Embryonic facial prominence (tissue), 1 donor: ENCODE measurements around the gene OPRL1.

Source experiments
- DNase-seq: peaks from one replicate; pipeline ENCODE4 v3.0.0-alpha.2; 2016; ENCODE audit errors: extremely low spot score

The OPRL1 gene

DNA sequence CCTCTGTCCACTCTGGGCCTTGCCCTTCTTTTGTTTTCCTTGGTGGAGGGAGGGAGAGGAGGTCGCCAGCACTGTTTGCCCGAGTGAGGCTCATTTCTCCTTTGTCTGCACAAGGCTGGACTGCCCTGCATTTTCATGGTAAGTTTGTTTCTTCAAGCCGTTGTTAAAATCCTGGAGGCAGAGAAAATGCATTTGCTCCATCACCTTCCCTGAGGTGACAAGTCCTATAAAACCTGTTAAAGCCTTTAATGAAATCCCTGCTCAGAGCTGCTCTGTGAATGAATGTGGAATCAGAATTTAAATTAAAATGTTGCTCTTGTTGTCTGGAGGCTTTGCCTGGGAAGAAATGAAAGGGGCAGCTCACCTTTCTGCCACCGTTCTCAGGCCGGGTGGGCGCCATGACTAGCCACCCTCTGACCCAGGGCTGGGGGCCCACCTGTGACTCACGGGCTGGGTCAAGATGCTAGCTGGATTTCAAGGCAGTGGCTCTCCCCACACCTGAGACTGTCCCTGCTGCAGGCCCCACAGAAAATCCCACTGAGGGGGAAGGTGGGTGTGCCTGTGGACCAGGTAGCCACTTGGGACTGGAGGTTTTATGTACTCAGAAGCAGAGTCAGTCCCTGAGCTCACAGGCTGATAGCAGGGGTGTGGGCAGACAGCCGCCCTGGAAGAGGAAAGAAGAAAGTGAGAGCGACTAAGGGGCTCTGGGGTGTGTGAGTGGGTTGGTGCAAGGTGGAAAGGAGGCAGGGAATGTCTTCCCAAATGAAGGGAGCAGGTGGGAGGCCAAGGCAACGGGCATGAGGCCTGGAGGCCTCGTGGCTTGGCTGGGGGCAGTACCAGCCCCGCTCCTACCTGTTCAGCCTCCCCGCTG, 60.4 kb downstream of the OPRL1 start:
- DNase-seq: no peak

DNA sequence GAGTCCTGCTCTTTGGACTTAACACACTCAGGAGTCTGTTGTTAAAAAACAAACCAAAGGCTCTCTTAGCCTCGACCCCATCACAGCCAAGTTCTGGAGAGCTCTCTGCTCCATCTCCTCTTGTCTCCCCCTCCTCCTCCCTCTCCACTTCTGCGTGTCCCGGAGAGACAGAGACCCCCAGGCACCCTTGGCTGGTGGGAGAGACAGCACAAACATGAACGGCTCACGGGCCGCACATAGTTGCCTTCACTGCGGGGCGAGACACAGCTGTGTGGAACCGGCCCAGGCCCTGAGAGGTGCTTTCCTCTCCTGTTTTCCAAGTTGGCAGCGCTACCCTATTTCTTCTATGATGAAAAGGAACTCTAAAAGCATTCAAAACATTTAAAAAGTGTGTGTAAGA, 61.1 kb downstream of the OPRL1 start:
- no peak for DNase-seq

DNA sequence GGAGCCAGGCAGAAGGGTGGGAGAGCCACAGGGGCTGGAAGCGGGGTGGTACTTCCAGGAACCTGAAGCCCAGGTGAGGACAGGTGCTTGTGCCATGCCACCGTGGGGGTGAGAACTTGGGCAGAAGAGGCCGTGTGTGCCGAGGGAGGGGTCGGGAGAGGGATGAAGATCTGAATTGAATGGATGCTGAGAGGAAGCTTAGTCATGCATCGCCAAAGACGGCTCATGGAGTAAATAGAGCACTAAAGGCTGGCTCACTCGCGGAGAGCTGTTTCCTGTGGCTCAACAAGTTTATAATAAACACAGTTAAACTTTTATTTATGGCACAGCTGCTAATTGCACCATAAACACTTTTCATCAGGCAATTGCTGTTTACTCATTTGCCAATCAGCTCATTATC, 62.7 kb downstream of the OPRL1 start:
- no peak for DNase-seq

DNA sequence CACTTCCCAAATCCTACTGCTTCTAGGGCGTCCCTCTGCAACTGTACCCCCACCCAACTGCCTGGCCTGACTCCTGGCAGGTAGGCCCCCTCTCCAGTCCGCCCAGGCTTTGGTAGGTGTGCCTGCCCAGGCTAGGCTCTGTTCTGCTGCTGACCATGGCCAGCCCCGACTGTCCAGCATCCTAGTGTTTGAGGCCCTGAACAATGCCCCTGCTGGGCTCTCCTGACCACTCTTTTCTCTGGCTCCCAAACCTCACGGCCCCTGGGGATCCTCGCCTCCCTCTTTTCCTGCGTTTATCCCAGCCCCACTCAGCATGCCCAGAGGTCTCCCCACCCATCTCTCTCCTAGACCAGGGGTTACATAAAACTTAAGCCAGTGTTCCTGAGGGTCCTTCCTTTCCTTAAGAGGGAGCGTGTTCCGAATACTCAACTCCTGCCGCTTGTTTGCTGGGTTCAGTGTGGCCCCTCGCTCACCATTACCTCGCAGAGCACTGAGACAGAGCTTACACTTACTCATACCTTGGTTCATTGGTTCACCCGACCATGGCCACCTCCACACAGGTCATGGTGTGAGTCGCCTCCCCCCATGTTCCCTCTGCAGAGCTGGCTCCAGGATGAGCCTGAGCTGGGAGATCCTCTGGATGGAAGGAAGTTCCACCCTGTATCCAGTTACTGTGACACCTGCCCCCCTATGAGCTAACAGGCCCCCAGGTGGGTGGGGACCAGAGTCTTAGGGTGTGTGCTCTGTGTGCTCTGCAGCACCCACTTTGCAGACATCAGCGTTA, 63.3 kb downstream of the OPRL1 start:
- DNase-seq: no peak

DNA sequence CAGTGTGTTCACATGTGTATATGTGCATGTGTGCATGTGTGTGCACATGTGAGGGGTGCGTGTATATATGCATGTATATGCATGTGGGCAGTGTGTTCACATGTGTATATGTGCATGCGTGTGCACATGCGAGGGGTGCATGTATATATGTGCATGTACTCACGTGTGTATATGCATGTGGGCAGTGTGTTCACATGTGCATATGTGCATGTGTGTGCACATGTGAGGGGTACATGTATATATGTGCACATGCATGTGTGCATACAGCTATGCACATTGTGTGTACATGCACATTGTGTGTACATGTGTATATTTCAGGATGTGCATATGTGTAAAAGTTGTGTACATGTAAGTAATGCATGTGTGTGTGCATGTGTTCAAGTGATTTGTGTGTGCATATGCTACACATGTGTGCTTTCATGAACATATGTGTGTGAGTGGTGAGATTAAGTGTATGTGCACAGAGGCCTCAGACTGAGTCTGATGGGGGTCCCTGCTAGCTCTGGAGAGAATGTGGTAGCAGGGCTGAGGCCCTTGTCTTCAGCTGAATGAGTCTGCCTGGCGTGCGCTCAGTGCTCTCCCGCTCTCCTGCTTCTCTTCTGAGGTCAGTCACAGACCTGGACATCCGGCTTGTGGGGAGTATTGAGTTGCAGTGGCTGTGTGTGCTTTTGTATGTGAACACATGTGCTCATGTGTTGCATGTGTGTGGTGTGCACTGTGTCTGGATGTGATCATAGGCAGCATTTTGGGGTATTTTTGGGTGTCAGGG, 64.4 kb downstream of the OPRL1 start:
- no peak for DNase-seq

DNA sequence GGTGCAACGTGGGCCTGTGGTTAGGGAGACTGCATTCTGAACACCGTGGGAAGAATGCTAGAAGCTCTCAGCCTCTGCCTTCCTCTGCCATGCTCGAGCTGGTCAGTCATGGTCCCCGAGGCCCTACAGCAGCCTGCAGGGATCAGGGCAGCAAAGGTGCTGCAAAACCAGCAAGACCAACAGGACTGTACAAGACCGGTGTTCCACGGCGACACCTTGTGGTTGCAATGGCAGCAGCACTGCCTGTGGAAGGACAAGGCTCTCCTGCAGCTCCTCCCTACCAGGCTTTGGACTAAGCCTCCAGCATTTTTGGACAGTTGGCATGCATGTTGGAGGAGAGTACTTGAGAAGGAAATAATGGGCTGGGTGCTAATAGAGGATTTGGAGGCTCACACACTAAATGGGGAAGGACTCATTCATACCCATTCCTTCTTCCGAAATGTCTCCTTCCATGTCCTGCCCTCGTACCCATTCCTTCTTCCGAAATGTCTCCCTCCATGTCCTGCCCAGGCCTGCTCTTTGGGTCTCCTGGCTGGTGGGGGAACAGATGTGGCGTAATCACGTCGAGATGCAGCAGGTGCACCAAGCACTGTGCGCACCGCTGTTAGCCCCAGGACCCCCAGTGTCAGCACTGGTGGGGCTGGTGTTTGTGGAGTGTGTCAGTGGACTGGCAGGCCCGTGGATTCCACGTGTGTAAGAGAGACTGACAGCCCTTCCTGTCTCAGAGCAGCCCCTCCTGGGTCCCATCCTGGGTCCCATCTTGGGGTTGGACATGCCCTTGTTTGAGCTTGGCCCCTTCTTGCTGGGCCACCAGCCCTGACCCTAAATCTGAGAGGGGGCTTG, 65.8 kb downstream of the OPRL1 start:
- no peak for DNase-seq

DNA sequence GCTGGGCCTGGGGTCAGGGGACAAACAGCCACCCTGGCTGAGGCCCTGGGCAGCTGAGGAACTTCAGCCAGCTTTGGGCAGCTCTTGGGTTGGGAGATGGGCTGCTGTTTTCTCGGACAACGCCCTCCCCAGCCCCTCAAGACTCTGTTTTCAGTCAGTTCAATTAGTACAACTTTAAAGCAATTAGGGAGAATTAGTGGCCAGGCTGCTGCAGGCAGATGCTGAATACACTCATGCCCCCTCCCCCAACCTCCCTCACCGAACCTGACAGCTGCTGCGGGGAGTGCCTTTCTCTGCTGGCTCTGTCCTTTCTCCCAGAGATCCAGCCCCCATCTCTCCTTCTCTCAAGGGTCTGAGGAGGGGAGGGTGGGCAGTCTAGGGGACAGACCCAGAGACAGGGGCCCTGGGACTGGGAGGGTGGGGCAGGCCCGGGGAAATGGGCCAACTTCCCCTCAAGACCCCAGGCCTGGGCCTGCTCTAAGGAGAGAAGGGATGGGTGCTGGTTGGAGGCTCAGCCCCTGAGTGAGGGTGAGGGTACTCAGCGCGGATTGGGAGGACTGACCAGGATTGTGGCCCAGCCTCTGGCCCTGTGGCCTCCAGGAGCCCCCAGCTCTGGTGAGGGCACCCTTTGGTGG, 66.5 kb downstream of the OPRL1 start:
- no peak for DNase-seq

DNA sequence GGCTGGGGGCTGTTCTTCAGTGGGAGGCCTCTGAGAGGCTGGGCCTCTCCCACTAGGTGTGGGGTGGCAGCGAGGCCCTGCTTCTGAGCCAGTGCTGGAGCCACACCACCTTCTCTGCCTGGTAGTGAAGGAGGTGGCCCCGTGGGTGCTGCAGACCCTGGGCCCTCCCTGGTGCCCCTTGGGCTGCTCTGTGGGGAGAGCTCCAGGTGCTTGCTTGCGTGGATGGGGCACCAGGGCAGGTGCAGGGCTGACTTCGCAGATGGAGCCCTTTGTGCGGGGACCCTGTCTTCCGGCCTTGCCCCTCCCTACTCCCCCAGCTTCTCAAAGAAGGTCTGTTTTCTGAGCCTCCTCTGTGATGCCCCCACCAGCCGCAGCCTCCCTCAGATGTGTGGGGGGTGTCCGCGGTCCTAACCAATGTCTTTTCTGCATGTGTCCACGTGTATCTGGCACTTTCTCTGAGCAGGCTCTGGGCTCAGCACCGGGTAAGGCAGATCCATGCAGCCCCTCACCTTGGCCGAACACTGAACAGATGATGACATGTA, 67.1 kb downstream of the OPRL1 start:
- DNase-seq: no peak

DNA sequence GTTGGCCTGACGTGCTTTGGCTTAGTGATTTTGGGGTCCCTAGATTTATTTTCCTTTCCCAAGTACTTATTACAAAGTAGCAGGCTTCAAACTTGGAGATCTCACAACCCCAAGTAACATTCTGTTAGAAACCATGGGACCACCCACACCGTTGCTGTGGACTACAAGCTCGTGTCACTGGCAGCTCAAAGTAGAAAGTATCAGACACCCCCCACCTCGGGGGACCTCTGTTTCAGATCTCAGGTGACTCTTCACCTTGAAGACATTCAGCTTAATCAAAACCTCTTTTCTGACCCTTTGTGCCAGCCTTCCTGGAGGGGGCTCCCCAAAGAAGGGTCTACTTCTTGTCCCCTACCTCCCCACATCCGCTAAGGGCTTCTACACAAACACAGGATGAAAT, 68.7 kb downstream of the OPRL1 start:
- no peak for DNase-seq

DNA sequence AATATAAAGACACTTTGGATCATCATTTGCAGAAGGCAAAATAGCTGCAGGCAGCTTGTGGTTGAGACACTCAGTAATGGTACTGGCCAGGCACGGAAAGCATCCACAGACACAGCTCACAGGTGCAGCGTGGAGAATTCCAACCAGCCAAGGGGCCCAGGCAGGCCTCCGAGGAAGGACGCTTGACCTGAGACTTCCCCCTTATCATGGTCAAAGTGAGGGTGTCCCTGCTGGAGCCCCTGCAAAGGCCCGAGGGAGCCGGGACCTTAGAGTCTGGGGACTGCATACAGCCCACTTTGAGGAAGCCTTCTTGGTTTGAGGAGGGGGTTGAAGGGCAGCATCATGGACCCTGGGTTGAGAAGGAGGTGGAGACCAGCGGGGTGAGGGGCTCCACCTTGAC, 69.3 kb downstream of the OPRL1 start:
- no peak for DNase-seq

DNA sequence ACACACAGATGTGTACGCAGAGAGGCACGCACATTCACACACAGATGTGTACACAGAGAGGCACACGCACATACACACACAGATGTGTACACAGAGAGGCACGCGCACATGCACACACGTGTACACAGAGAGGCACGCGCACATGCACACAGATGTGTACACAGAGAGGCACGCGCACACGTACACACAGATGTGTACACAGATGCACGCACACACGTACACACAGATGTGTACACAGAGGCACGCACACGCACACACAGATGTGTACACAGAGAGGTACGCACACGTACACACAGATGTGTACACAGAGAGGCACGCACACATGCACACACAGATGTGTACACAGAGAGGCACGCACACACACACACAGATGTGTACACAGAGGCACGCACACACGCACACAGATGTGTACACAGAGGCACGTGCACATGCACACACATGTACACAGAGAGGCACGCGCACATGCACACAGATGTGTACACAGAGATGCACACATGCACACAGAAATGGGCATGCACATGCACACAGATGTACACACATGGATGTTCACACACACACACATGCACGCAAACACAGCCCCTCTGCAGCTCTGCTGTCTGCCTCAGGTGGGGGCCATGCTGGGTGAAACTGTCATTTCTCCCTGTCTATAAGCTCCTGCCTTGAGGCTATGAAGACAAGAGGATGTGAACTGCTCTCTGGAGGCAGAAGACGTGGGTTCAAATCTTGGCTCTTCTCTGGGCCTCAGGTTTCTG, 70.1 kb downstream of the OPRL1 start:
- no peak for DNase-seq
